Smooth muscle cell (in vitro differentiated cells): ENCODE results near the gene DNAI1. TPM values are rescaled to one million over a fixed set of nuclear protein-coding genes. Genes with fewer than 3 reads are reported as not detected.

Source experiments
- DNase-seq: peaks from one replicate; lab custom pipeline; 2025; ENCODE audit not compliant: unreplicated experiment; lab: John Stamatoyannopoulos, UW
- H2AFZ ChIP-seq: fragments of 200-600 bp; sonication (generic); 2 replicates; pipeline ENCODE4 v1.6.0; 2016; ENCODE audit warnings: antibody characterized with exemption, low read depth, mild to moderate bottlenecking
- H3F3A ChIP-seq: fragments of 200-600 bp; sonication (generic); 2 replicates; pipeline ENCODE4 v1.6.0; 2017; ENCODE audit warnings: antibody characterized with exemption, low read depth
- H3K27ac ChIP-seq: fragments of 200-600 bp; sonication (generic); 2 replicates; pipeline ENCODE4 v1.5.1; 2016; ENCODE audit warnings: low read depth, mild to moderate bottlenecking
- H3K27me3 ChIP-seq: fragments of 200-600 bp; sonication (generic); 2 replicates; pipeline ENCODE4 v1.6.1; 2016; ENCODE audit warnings: low read depth, mild to moderate bottlenecking
- H3K36me3 ChIP-seq: fragments of 200-600 bp; sonication (generic); 2 replicates; pipeline ENCODE4 v1.5.1; 2016; ENCODE audit warnings: low read depth
- H3K4me1 ChIP-seq: fragments of 200-600 bp; sonication (generic); 2 replicates; pipeline ENCODE4 v1.5.1; 2016; ENCODE audit warnings: low read depth
- H3K4me2 ChIP-seq: fragments of 200-600 bp; sonication (generic); 2 replicates; pipeline ENCODE4 v1.6.0; 2016; ENCODE audit warnings: mild to moderate bottlenecking
- H3K4me3 ChIP-seq: fragments of 200-600 bp; sonication (generic); 2 replicates; pipeline ENCODE4 v1.5.1; 2016; ENCODE audit warnings: mild to moderate bottlenecking
- H3K79me2 ChIP-seq: fragments of 200-600 bp; sonication (generic); 2 replicates; pipeline ENCODE4 v1.6.0; 2016; ENCODE audit warnings: low read depth, mild to moderate bottlenecking
- H3K9ac ChIP-seq: fragments of 200-600 bp; sonication (generic); 2 replicates; pipeline ENCODE4 v1.6.0; 2016; ENCODE audit warnings: low read depth
- H3K9me3 ChIP-seq: fragments of 200-600 bp; sonication (generic); replicated peaks from 2 replicates; pipeline ENCODE4 v1.5.1; 2016; ENCODE audit warnings: low read depth
- H4K20me1 ChIP-seq: fragments of 200-600 bp; sonication (generic); 2 replicates; pipeline ENCODE4 v1.6.0; 2016; ENCODE audit warnings: low read depth
- WGBS: methylation state at CpG from one replicate; pipeline ENCODE4 v1.1.7; 2016; ENCODE audit warnings: low lambda C conversion rate; 5-methylcytosine and 5-hydroxymethylcytosine counted together
- polyA plus RNA-seq: library from polyadenylated mRNA; unstranded; fragments of >200 nt; fragmentation: Nextera tagmentation; extraction: Ambion mirVana; gene quantifications from 2 replicates; pipeline ENCODE4 v1.2.1, GENCODE V29; 2016
- total RNA-seq: library from RNA; depleted of rRNA; stranded (reverse); fragments of >200 nt; gene quantifications from 2 replicates; pipeline ENCODE4 v1.2.3, GENCODE V29; 2014
- TF ChIP-seq, protein P1 (sequence below): fragments of 200-600 bp; sonication (generic); IDR thresholded peaks from 2 replicates; pipeline ENCODE4 v1.5.1; 2017; ENCODE audit warnings: borderline replicate concordance, mild to moderate bottlenecking, antibody characterized with exemption; ENCODE audit not compliant: insufficient read depth, poor library complexity, severe bottlenecking

Gene DNAI1
- total and polyA plus RNA-seq, 2 experiments from 2014 or later: 0.31 TPM; not detected in 1

DNA sequence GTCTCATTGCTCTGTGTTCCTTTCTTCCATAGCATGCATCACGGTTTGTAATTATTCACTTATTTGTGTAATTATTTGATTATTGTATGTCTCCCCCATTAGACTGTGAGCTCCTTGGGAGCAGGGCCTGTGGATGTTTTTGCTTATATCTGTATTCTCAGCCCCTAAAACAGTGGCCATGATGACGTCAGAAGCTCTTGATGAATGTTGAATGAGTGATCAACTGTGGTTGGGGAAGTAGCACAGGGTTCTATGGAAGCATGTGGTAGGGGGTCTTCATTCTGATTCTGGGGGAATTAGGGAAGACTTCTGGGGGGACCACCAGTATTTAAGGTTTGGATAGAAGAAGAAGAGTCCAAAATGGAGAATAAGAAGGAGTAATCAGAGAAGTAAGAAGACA lies 6.0 kb downstream of the DNAI1 start:
- Histone ChIP-seq H3K79me2 (no peaks in the 10 kb centered on the region), H3K27me3 (peaks cover 13% of the 10 kb centered on the region), H3K4me3 (no peak overlapping the region), H3K9me3 (no peaks in the 10 kb centered on the region), H4K20me1 (no peaks in the 10 kb centered on the region), H3K4me2 (no peak overlapping the region), H3K27ac (no peak overlapping the region), H3K9ac (no peak overlapping the region), H2AFZ (no peak overlapping the region), H3F3A (no peaks in the 10 kb centered on the region), H3K36me3 (no peaks in the 10 kb centered on the region), H3K4me1 (peaks cover 12% of the 10 kb centered on the region)
- 81% methylated on average over 2 of the region's 2 CpGs for WGBS
- TF ChIP-seq, protein P1, sequence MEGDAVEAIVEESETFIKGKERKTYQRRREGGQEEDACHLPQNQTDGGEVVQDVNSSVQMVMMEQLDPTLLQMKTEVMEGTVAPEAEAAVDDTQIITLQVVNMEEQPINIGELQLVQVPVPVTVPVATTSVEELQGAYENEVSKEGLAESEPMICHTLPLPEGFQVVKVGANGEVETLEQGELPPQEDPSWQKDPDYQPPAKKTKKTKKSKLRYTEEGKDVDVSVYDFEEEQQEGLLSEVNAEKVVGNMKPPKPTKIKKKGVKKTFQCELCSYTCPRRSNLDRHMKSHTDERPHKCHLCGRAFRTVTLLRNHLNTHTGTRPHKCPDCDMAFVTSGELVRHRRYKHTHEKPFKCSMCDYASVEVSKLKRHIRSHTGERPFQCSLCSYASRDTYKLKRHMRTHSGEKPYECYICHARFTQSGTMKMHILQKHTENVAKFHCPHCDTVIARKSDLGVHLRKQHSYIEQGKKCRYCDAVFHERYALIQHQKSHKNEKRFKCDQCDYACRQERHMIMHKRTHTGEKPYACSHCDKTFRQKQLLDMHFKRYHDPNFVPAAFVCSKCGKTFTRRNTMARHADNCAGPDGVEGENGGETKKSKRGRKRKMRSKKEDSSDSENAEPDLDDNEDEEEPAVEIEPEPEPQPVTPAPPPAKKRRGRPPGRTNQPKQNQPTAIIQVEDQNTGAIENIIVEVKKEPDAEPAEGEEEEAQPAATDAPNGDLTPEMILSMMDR: no peak
- DNase-seq: no peak

DNA sequence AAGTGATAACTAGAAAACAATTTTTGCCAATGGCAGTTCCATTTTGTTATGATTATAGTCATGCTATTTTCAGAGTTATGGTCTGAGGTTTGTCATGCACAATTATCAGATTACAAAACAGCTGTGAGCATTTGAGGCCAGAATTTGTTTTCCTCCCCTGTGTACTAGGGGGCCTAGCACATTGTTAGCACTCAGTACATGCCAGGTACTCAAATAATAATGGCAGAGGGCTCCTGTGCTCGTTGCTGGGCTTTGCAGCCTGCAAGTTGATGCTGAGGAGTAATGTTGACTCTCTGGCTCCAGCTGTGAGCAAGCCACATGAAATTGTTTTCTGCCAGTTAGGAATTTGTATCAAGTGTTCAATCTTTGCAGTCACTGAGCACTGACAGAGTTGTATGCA lies 6.9 kb downstream of the DNAI1 start:
- H2AFZ ChIP-seq: no peak overlapping the region
- WGBS: 60% methylated on average over 1 of the region's 1 CpG
- TF ChIP-seq, protein P1: no peak

DNA sequence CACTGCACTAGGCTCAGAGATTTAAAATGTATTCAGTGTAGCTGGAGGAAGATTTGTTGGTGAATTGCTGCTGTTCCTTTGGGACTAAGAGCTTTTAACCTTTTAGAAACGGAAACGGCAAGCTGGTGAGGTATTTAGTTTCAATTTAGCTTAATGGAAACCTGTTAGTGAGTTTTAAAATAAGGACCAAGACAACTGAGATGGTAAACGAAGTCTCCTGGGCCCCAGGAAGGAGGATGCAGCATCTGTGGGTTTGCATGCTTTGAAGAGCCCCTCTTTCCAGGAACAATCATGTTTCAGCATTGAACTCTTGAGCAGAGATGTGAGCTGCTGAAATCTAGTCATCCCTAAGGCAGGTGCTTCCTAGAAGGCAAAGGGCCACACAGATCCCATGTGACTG lies 16.5 kb downstream of the DNAI1 start:
- no peaks in the 10 kb centered on the region for H3F3A ChIP-seq
- peaks cover 17% of the 10 kb centered on the region for H3K27me3 ChIP-seq
- no peak for DNase-seq
- no peaks in the 10 kb centered on the region for H3K9me3 ChIP-seq
- 71% methylated on average over 3 of the region's 3 CpGs for WGBS
- TF ChIP-seq, protein P1: no peak
- H3K79me2 ChIP-seq: no peaks in the 10 kb centered on the region
- H3K9ac ChIP-seq: no peak overlapping the region
- H3K4me3 ChIP-seq: no peak overlapping the region
- H3K4me1 ChIP-seq: no peaks in the 10 kb centered on the region
- no peak overlapping the region for H2AFZ ChIP-seq
- H3K27ac ChIP-seq: no peak overlapping the region
- no peaks in the 10 kb centered on the region for H3K36me3 ChIP-seq
- H3K4me2 ChIP-seq: no peak overlapping the region
- H4K20me1 ChIP-seq: no peaks in the 10 kb centered on the region

More for the DNA sequence above, 6.9 kb downstream of the DNAI1 start:
- Histone ChIP-seq H3K9me3 (no peaks in the 10 kb centered on the region), H3F3A (no peaks in the 10 kb centered on the region), H3K27ac (no peak overlapping the region), H3K4me2 (no peak overlapping the region), H3K4me3 (no peak overlapping the region), H4K20me1 (no peaks in the 10 kb centered on the region), H3K4me1 (peaks cover 12% of the 10 kb centered on the region), H3K79me2 (no peaks in the 10 kb centered on the region), H3K27me3 (peaks cover 13% of the 10 kb centered on the region), H3K9ac (no peak overlapping the region), H3K36me3 (no peaks in the 10 kb centered on the region)
- no peak for DNase-seq

DNA sequence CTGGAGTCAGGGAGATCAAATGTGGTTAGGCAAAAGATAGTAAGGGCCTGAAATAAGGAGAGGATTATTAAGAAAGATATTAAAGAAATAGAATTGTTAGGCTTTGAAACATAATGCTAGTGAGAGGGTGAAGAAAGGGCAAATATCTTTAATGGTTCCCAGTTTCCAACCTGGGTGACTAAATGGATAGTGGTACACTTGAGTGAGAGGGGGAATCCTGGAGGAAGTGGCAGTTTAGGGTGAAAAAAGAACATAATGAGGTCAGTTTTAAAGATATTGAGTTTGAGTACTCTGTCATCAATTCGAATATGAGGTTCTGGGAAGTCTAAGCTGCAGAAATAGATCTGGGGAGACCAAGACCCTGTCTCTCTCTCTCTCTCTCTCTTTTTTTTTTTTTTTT lies 18.9 kb downstream of the DNAI1 start:
- TF ChIP-seq, protein P1: no peak
- H3F3A ChIP-seq: no peaks in the 10 kb centered on the region
- no peak overlapping the region for H3K4me2 ChIP-seq
- no peak overlapping the region for H2AFZ ChIP-seq
- 72% methylated on average over 1 of the region's 1 CpG for WGBS
- no peaks in the 10 kb centered on the region for H3K9me3 ChIP-seq
- H4K20me1 ChIP-seq: no peaks in the 10 kb centered on the region
- H3K4me1 ChIP-seq: no peaks in the 10 kb centered on the region
- peaks cover 17% of the 10 kb centered on the region for H3K27me3 ChIP-seq
- H3K27ac ChIP-seq: no peak overlapping the region
- H3K36me3 ChIP-seq: no peaks in the 10 kb centered on the region
- no peak for DNase-seq
- no peak overlapping the region for H3K9ac ChIP-seq
- no peaks in the 10 kb centered on the region for H3K79me2 ChIP-seq
- no peak overlapping the region for H3K4me3 ChIP-seq
